Trophoblast cell (in vitro differentiated cells and primary cell): ENCODE measurements around the gene FIGNL1.
"Not testable (repeated sequence)": the region's sequence is repeated elsewhere in the genome, so short reads cannot be mapped to it uniquely, and the experiment has no call there.

Source experiments
- DNase-seq, 2 donors: peaks; one replicate each; pipeline ENCODE4 v3.0.0-alpha.2; 2016
- H2AFZ ChIP-seq: 2 replicates; pipeline ENCODE4 v1.6.1; 2013; ENCODE audit warnings: low read length, moderate library complexity, mild to moderate bottlenecking; ENCODE audit not compliant: insufficient read depth, poor library complexity
- H2AK5ac ChIP-seq: 2 replicates; pipeline ENCODE4 v1.6.1; 2013; ENCODE audit warnings: mild to moderate bottlenecking, low read length
- H2BK120ac ChIP-seq: 2 replicates; pipeline ENCODE4 v1.6.1; 2013; ENCODE audit warnings: low read length, mild to moderate bottlenecking, moderate library complexity; ENCODE audit not compliant: insufficient read depth, poor library complexity
- H2BK12ac ChIP-seq: 2 replicates; pipeline ENCODE4 v1.6.1; 2013; ENCODE audit warnings: mild to moderate bottlenecking, low read length, moderate library complexity
- H2BK5ac ChIP-seq: 2 replicates; pipeline ENCODE4 v1.6.1; 2013; ENCODE audit warnings: low read length, low read depth, moderate library complexity, mild to moderate bottlenecking; ENCODE audit not compliant: poor library complexity
- H3K14ac ChIP-seq: 2 replicates; pipeline ENCODE4 v1.6.1; 2013; ENCODE audit warnings: mild to moderate bottlenecking, low read length
- H3K18ac ChIP-seq: 2 replicates; pipeline ENCODE4 v1.6.1; 2013; ENCODE audit warnings: mild to moderate bottlenecking, low read length
- H3K23ac ChIP-seq: 2 replicates; pipeline ENCODE4 v1.6.1; 2013; ENCODE audit warnings: low read length
- H3K27ac ChIP-seq: 2 replicates; pipeline ENCODE4 v1.5.1; 2013; ENCODE audit warnings: low read depth, mild to moderate bottlenecking, inconsistent platforms, low read length, moderate library complexity
- H3K27me3 ChIP-seq: 2 replicates; pipeline ENCODE4 v1.6.1; 2013; ENCODE audit warnings: inconsistent platforms, mild to moderate bottlenecking, low read length, moderate library complexity; ENCODE audit not compliant: insufficient read depth
- H3K36me3 ChIP-seq, 2 experiments: 1 replicate in 1 of 2; 2 replicates in 1 of 2; pipeline ENCODE4 v1.6.1; 2013; ENCODE audit warnings: low read length in 2 of 2, mild to moderate bottlenecking in 2 of 2, moderate library complexity in 1 of 2; ENCODE audit not compliant: insufficient read depth in 2 of 2, control insufficient read depth in 1 of 2
- H3K4ac ChIP-seq: 2 replicates; pipeline ENCODE4 v1.6.1; 2013; ENCODE audit warnings: low read depth, mild to moderate bottlenecking, low read length, moderate library complexity
- H3K4me1 ChIP-seq, 2 experiments: 1 replicate in 1 of 2; 2 replicates in 1 of 2; pipeline ENCODE4 v1.6.1; 2013; ENCODE audit warnings: low read length in 2 of 2, mild to moderate bottlenecking in 2 of 2, moderate library complexity in 1 of 2; ENCODE audit not compliant: insufficient read depth in 2 of 2, control insufficient read depth in 1 of 2
- H3K4me2 ChIP-seq: 2 replicates; pipeline ENCODE4 v1.6.1; 2013; ENCODE audit warnings: inconsistent platforms, mild to moderate bottlenecking, low read length, moderate library complexity
- H3K4me3 ChIP-seq: 2 replicates; pipeline ENCODE4 v1.5.1; 2013; ENCODE audit warnings: mild to moderate bottlenecking, low read depth, low read length, inconsistent platforms
- H3K79me1 ChIP-seq: one replicate; pipeline ENCODE4 v1.6.1; 2013; ENCODE audit warnings: low read length
- H3K79me2 ChIP-seq: 2 replicates; pipeline ENCODE4 v1.6.1; 2013; ENCODE audit warnings: low read length, mild to moderate bottlenecking; ENCODE audit not compliant: control insufficient read depth, insufficient read depth, poor library complexity
- H3K9ac ChIP-seq: 2 replicates; pipeline ENCODE4 v1.6.1; 2013; ENCODE audit warnings: mild to moderate bottlenecking, low read length
- H3K9me3 ChIP-seq: 2 replicates; pipeline ENCODE4 v1.6.1; 2013; ENCODE audit warnings: low read depth, mild to moderate bottlenecking, control low read depth, inconsistent platforms, low read length; ENCODE audit not compliant: insufficient read depth
- H4K12ac ChIP-seq: 2 replicates; pipeline ENCODE4 v1.6.1; 2013; ENCODE audit warnings: low read depth, mild to moderate bottlenecking, low read length, moderate library complexity
- H4K8ac ChIP-seq: 2 replicates; pipeline ENCODE4 v1.6.1; 2013; ENCODE audit warnings: low read depth, mild to moderate bottlenecking, low read length, moderate library complexity
- H4K91ac ChIP-seq: one replicate; pipeline ENCODE4 v1.6.1; 2013; ENCODE audit warnings: low read depth, mild to moderate bottlenecking, low read length, moderate library complexity
- WGBS: extraction: QIAGEN DNeasy Blood & Tissue Kit; methylation state at CpG from one replicate; pipeline ENCODE4 v1.1.7; 2013; ENCODE audit warnings: missing lambda C conversion rate; ENCODE audit not compliant: insufficient read length, insufficient coverage; ENCODE audit errors: extremely low coverage; 5-methylcytosine and 5-hydroxymethylcytosine counted together

FIGNL1 gene

DNA sequence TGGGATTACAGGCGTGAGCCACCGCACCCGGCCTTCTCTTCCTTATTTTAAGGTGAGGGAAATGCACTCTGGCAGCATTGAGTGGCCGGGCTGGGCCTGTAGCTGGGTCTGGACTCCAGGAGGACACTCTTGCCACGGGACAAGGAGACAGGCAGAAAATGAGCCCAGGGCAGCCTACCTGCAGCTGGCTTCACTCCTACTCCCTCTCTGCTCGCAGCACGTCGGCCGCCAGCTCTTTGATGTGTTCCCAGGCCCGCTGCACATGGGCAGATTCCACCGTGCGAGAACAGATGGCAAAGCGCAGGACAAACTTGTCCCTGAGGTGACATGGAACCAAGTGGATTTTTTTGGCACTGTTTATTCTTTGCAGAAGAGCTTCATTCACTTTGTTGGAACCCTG is 12.9 kb upstream of the FIGNL1 start:
- Histone ChIP-seq H3K23ac (no peak overlapping the region), H3K4me3 (no peak overlapping the region), H3K9ac (no peak overlapping the region), H3K4me2 (no peak overlapping the region), H4K12ac (no peak overlapping the region), H3K79me1 (no peaks in the 10 kb centered on the region), H3K14ac (no peak overlapping the region), H2AK5ac (no peak overlapping the region), H3K4ac (no peak overlapping the region), H4K8ac (no peak overlapping the region), H3K18ac (no peak overlapping the region), H3K4me1 (no peaks in the 10 kb centered on the region), H2AFZ (no peak overlapping the region), H3K36me3 (no peaks in the 10 kb centered on the region), H2BK120ac (no peak overlapping the region), H3K27ac (no peak overlapping the region), H3K27me3 (no peaks in the 10 kb centered on the region), H3K79me2 (no peaks in the 10 kb centered on the region), H2BK5ac (no peak overlapping the region), H3K9me3 (no peaks in the 10 kb centered on the region), H4K91ac (no peak overlapping the region), H2BK12ac (no peak overlapping the region)
- no CpG with 5 or more reads among the region's 13 CpGs for WGBS
- DNase-seq: no peak

- Histone ChIP-seq H3K4me3 (no peak overlapping the region), H3K27ac (no peak overlapping the region), H4K8ac (no peak overlapping the region), H3K23ac (no peak overlapping the region), H4K12ac (no peak overlapping the region), H3K14ac (no peak overlapping the region), H3K4ac (no peak overlapping the region), H3K79me2 (no peaks in the 10 kb centered on the region), H2BK5ac (no peak overlapping the region), H4K91ac (no peak overlapping the region), H3K4me1 (no peaks in the 10 kb centered on the region), H2AFZ (no peak overlapping the region), H3K9me3 (no peaks in the 10 kb centered on the region), H2AK5ac (no peak overlapping the region), H2BK120ac (no peak overlapping the region), H3K18ac (no peak overlapping the region), H3K79me1 (no peaks in the 10 kb centered on the region), H3K27me3 (no peaks in the 10 kb centered on the region), H2BK12ac (no peak overlapping the region), H3K36me3 (no peaks in the 10 kb centered on the region), H3K4me2 (no peak overlapping the region), H3K9ac (no peak overlapping the region)
- WGBS: no CpG with 5 or more reads among the region's 4 CpGs
- DNase-seq: no peak
These were observed 12.2 kb upstream of the FIGNL1 start for GRCh38 chr7:50462361-50462760.

- H3K36me3 ChIP-seq: no peaks in the 10 kb centered on the region
- no peaks in the 10 kb centered on the region for H3K4me1 ChIP-seq
- H3K23ac ChIP-seq: no peak overlapping the region
- H3K18ac ChIP-seq: no peak overlapping the region
- no peak overlapping the region for H2AFZ ChIP-seq
- no peak overlapping the region for H3K4me2 ChIP-seq
- no peak overlapping the region for H3K14ac ChIP-seq
- no CpG with 5 or more reads among the region's 1 CpG for WGBS
- no peak overlapping the region for H2AK5ac ChIP-seq
- H3K4me3 ChIP-seq: no peak overlapping the region
- no peak overlapping the region for H4K12ac ChIP-seq
- H3K79me2 ChIP-seq: no peaks in the 10 kb centered on the region
- peaks cover 2% of the 10 kb centered on the region for H3K9me3 ChIP-seq
- no peak overlapping the region for H2BK12ac ChIP-seq
- no peak overlapping the region for H3K27ac ChIP-seq
- no peak overlapping the region for H2BK120ac ChIP-seq
- no peak overlapping the region for H4K91ac ChIP-seq
- H2BK5ac ChIP-seq: no peak overlapping the region
- H3K27me3 ChIP-seq: no peaks in the 10 kb centered on the region
- H4K8ac ChIP-seq: no peak overlapping the region
- no peak for DNase-seq
- no peaks in the 10 kb centered on the region for H3K79me1 ChIP-seq
- H3K9ac ChIP-seq: no peak overlapping the region
- no peak overlapping the region for H3K4ac ChIP-seq
These were observed 11.5 kb upstream of the FIGNL1 start for GRCh38 chr7:50461695-50462094.

DNA sequence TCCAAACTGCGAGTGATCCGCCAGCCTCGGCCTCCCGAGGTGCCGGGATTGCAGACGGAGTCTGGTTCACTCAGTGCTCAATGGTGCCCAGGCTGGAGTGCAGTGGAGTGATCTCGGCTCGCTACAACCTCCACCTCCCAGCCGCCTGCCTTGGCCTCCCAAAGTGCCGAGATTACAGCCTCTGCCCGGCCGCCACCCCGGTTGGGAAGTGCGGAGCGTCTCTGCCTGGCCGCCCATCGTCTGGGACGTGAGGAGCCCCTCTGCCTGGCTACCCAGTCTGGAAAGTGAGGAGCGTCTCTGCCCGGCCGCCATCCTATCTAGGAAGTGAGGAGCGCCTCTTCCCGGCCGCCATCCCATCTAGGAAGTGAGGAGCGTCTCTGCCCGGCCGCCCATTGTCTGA is 9.0 kb upstream of the FIGNL1 start:
- H4K12ac ChIP-seq, H4K91ac ChIP-seq, H3K23ac ChIP-seq, DNase-seq, H4K8ac ChIP-seq, H3K18ac ChIP-seq, H2BK12ac ChIP-seq, H3K79me2 ChIP-seq, H3K9me3 ChIP-seq, H2AK5ac ChIP-seq, H3K4me2 ChIP-seq, H2BK5ac ChIP-seq, H3K36me3 ChIP-seq, H2BK120ac ChIP-seq, H3K9ac ChIP-seq, H3K4me1 ChIP-seq, H3K79me1 ChIP-seq, H2AFZ ChIP-seq, H3K27me3 ChIP-seq, H3K4me3 ChIP-seq, H3K4ac ChIP-seq, H3K27ac ChIP-seq, H3K14ac ChIP-seq: not testable (repeated sequence)
- WGBS: no CpG with 5 or more reads among the region's 27 CpGs
